KMS-11 (cell line): ENCODE data around the gene KRTAP12-4.
"Not testable (repeated sequence)": the region's sequence is repeated elsewhere in the genome, so short reads cannot be mapped to it uniquely, and the experiment has no call there.

Experiments
- H2AFZ ChIP-seq: fragments of 200-600 bp; sonication (generic); 2 replicates; pipeline ENCODE4 v1.6.1; 2016; ENCODE audit warnings: antibody characterized with exemption, mixed run types, low read depth
- H3K27ac ChIP-seq: fragments of 200-600 bp; sonication (generic); 2 replicates; pipeline ENCODE4 v1.6.1; 2016; ENCODE audit warnings: mild to moderate bottlenecking, mixed run types
- H3K27me3 ChIP-seq: fragments of 200-600 bp; sonication (generic); 2 replicates; pipeline ENCODE4 v1.6.1; 2017; ENCODE audit warnings: mild to moderate bottlenecking, low read depth, mixed run types, moderate library complexity; ENCODE audit not compliant: insufficient read depth
- H3K36me3 ChIP-seq: fragments of 200-600 bp; sonication (generic); 2 replicates; pipeline ENCODE4 v1.6.1; 2017; ENCODE audit warnings: mild to moderate bottlenecking, mixed run types; ENCODE audit not compliant: insufficient read depth
- H3K4me1 ChIP-seq: fragments of 200-600 bp; sonication (generic); 2 replicates; pipeline ENCODE4 v1.6.1; 2016; ENCODE audit warnings: mild to moderate bottlenecking, low read depth, mixed run types; ENCODE audit not compliant: poor library complexity, severe bottlenecking
- H3K4me2 ChIP-seq: fragments of 200-600 bp; sonication (generic); 2 replicates; pipeline ENCODE4 v1.7.0; 2016; ENCODE audit warnings: mild to moderate bottlenecking, mixed run types
- H3K4me3 ChIP-seq: fragments of 200-600 bp; sonication (generic); IDR thresholded peaks from 2 replicates; pipeline ENCODE4 v1.6.1; 2017; ENCODE audit warnings: low read depth, low read length, mixed read lengths; ENCODE audit not compliant: insufficient read depth
- H3K79me2 ChIP-seq: fragments of 200-600 bp; sonication (generic); 2 replicates; pipeline ENCODE4 v1.6.1; 2016; ENCODE audit warnings: low read depth, mixed run types; ENCODE audit not compliant: insufficient read depth
- H3K9ac ChIP-seq: fragments of 200-600 bp; sonication (generic); 2 replicates; pipeline ENCODE4 v1.6.1; 2016; ENCODE audit warnings: mild to moderate bottlenecking, mixed run types
- H4K20me1 ChIP-seq: fragments of 200-600 bp; sonication (generic); 2 replicates; pipeline ENCODE4 v1.6.1; 2016; ENCODE audit warnings: mild to moderate bottlenecking, mixed run types; ENCODE audit not compliant: insufficient read depth
- TF ChIP-seq, protein P1 (sequence below): fragments of 200-600 bp; sonication (generic); conservative IDR thresholded peaks from 2 replicates; pipeline ENCODE4 v1.6.1; 2017; ENCODE audit warnings: low read depth, mild to moderate bottlenecking, antibody characterized with exemption, low read length, moderate library complexity, mixed read lengths

Gene KRTAP12-4

DNA sequence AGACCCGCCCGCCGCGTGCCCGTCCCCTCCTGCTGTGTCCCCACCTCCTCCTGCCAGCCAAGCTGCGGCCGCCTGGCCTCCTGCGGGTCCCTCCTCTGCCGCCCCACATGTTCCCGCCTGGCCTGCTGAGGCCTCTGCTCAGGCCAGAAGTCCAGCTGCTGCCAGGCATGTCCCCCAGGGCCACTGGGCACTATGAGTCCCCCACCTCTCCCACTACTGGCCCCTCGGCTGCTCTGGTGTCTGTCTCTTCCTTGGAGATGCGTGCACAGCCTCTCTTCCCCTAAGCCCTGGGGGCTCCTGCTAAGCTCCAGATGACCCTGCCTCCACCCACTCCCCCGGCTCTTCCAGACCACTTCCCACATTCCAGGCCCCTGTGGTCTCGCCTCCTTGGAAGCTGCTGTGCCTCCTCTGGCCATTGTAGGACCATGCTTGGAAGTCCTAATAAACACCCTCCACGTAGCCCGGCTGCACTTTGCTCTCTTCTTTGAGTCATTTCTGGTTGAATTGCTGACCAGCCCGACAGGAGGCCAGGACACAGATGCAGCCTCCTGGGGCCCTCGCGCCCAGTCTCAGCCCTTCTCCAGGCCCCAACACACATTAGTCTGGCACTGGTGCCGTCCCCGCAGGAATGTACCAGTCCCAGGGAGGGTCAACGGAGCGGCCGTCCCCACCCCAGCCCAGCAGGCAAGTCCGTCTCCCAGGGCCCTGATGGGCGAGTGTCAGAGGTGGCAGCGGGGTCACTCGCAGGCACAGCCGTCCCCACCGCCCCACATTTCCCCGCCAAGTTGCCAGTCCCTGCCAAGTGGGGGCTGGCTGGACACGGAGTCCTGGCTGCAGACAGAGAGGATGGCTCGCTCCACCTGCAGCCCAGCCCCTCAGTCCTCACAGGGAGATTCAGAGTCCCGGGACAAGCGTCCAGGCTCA is 43.6 kb upstream of the KRTAP12-4 start:
- Histone ChIP-seq H3K4me1 (no peaks in the 10 kb centered on the region), H3K79me2 (no peaks in the 10 kb centered on the region), H3K9ac (no peak overlapping the region), H3K4me3 (no peak overlapping the region), H3K4me2 (no peak overlapping the region), H3K27ac (no peak overlapping the region), H4K20me1 (no peaks in the 10 kb centered on the region), H3K36me3 (no peaks in the 10 kb centered on the region), H3K27me3 (peaks cover 86% of the 10 kb centered on the region), H2AFZ (no peak overlapping the region)
- TF ChIP-seq, protein P1, sequence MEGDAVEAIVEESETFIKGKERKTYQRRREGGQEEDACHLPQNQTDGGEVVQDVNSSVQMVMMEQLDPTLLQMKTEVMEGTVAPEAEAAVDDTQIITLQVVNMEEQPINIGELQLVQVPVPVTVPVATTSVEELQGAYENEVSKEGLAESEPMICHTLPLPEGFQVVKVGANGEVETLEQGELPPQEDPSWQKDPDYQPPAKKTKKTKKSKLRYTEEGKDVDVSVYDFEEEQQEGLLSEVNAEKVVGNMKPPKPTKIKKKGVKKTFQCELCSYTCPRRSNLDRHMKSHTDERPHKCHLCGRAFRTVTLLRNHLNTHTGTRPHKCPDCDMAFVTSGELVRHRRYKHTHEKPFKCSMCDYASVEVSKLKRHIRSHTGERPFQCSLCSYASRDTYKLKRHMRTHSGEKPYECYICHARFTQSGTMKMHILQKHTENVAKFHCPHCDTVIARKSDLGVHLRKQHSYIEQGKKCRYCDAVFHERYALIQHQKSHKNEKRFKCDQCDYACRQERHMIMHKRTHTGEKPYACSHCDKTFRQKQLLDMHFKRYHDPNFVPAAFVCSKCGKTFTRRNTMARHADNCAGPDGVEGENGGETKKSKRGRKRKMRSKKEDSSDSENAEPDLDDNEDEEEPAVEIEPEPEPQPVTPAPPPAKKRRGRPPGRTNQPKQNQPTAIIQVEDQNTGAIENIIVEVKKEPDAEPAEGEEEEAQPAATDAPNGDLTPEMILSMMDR = no peak

DNA sequence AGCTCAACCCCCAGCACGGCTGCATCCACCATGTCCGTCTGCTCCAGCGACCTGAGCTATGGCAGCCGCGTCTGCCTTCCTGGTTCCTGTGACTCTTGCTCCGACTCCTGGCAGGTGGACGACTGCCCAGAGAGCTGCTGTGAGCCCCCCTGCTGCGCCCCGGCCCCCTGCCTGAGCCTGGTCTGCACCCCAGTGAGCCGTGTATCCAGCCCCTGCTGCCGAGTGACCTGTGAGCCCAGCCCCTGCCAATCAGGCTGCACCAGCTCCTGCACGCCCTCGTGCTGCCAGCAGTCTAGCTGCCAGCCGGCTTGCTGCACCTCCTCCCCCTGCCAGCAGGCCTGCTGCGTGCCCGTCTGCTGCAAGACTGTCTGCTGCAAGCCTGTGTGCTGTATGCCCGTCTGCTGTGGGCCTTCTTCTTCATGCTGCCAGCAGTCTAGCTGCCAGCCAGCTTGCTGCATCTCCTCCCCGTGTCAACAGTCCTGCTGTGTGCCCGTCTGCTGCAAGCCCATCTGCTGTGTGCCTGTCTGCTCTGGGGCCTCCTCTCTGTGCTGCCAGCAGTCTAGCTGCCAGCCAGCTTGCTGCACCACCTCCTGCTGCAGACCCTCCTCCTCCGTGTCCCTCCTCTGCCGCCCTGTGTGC is 42.8 kb upstream of the KRTAP12-4 start, which contains the start of gene KRTAP10-12:
TSS of gene KRTAP10-12 (plus strand) at position 1 of the 639 bp plus-strand sequence. CDS start at position 31, 30 bp downstream.
- H3K4me3 ChIP-seq, H3K79me2 ChIP-seq, H3K36me3 ChIP-seq, H3K27ac ChIP-seq, H4K20me1 ChIP-seq, H3K4me2 ChIP-seq, H3K4me1 ChIP-seq, H3K9ac ChIP-seq, H2AFZ ChIP-seq: not testable (repeated sequence)
- H3K27me3 ChIP-seq = peaks cover 83% of the 10 kb centered on the region

DNA sequence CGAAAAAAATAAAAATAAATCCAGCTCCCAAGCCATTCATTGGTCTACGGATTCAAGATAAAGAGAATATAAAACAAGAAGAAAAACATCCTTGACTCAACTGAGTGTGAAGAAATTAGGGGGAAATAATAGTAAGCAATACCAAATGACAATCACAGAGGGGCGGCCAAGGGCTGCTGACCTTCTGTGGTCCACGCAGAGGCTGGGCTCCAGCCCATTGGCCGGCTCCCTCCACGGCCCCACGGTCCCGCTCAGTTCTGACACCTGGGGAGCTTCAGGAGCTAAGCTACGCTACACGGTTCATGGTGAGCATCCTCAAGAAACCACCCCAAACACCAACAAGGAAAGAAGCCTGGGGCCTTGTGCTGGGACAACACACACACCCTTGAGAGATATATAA is 42.1 kb upstream of the KRTAP12-4 start:
- no peaks in the 10 kb centered on the region for H3K36me3 ChIP-seq
- no peaks in the 10 kb centered on the region for H3K79me2 ChIP-seq
- H2AFZ ChIP-seq = no peak overlapping the region
- peaks cover 82% of the 10 kb centered on the region for H3K27me3 ChIP-seq
- TF ChIP-seq, protein P1 = no peak
- no peak overlapping the region for H3K4me2 ChIP-seq
- H3K27ac ChIP-seq = no peak overlapping the region
- H4K20me1 ChIP-seq = no peaks in the 10 kb centered on the region
- no peaks in the 10 kb centered on the region for H3K4me1 ChIP-seq
- H3K4me3 ChIP-seq = no peak overlapping the region
- H3K9ac ChIP-seq = no peak overlapping the region

DNA sequence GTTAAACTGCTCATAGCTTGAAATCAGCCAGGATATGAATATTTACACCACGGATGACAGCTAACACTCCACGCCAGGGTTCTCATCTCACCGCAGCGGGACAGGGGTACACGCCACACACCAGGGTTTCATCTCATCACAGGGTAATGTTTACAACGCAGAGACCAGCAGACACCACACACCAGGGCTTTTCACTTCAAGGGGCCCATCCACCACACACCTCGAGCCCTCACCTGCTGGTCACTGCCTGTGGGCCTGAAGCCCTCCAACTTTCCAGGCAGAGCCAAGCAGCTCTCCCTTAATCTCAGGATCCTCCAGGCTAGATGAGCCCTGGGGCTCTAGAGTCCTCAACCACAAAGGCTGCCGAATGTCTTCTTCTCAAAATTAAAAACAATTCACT is 41.2 kb upstream of the KRTAP12-4 start:
- Histone ChIP-seq H3K4me3 (no peak overlapping the region), H3K4me2 (no peak overlapping the region), H3K9ac (no peak overlapping the region), H3K36me3 (no peaks in the 10 kb centered on the region), H2AFZ (no peak overlapping the region), H4K20me1 (no peaks in the 10 kb centered on the region), H3K27me3 (peaks cover 76% of the 10 kb centered on the region), H3K27ac (no peak overlapping the region), H3K79me2 (no peaks in the 10 kb centered on the region), H3K4me1 (no peaks in the 10 kb centered on the region)
- TF ChIP-seq, protein P1 = no peak
